Renal pelvis (tissue), 12 donors: ENCODE data around the gene BGN. TPM values are rescaled to one million over a fixed set of nuclear protein-coding genes. Genes with fewer than 3 reads are reported as not detected.

Source experiments
- DNase-seq: peaks from one replicate; pipeline ENCODE4 v3.0.0-alpha.2; 2013
- long read RNA-seq, 16 experiments: transcript quantifications; one replicate each; lab custom pipeline, GENCODE V29; 2026
- polyA plus RNA-seq, 3 donors: library from polyadenylated mRNA; unstranded; fragments of 120-200 nt; gene quantifications; one replicate each; pipeline ENCODE4 v1.2.1, GENCODE V29; 2013; ENCODE audit not compliant: insufficient read length in 3 of 3

The BGN gene
- 100 to 1,000 TPM; 153 to 210 (median 155) TPM for polyA plus RNA-seq
- long read RNA-seq, donor 1, transcript BGN-201 (8 exons, 2,402 nt), result major isoform, 27 of 93 reads
- long read RNA-seq, donor 1, partial matches to known transcripts, result 66 of 93 reads
- long read RNA-seq, donor 1, other reads (novel, unspliced or antisense), result 0 of 93 reads
- long read RNA-seq, donor 2, transcript BGN-201 (8 exons, 2,402 nt), result major isoform, 43 of 73 reads
- long read RNA-seq, donor 2, partial matches to known transcripts, result 30 of 73 reads
- long read RNA-seq, donor 2, other reads (novel, unspliced or antisense), result 0 of 73 reads
- long read RNA-seq, donor 3, transcript BGN-201 (8 exons, 2,402 nt), result major isoform, 50 of 176 reads
- long read RNA-seq, donor 3, partial matches to known transcripts, result 125 of 176 reads
- long read RNA-seq, donor 3, other reads (novel, unspliced or antisense), result 0 of 176 reads
- long read RNA-seq, donor 4, transcript BGN-201 (8 exons, 2,402 nt), result major isoform, 61 of 151 reads
- long read RNA-seq, donor 4, partial matches to known transcripts, result 90 of 151 reads
- long read RNA-seq, donor 4, other reads (novel, unspliced or antisense), result 0 of 151 reads
- long read RNA-seq, donor 5, transcript BGN-201 (8 exons, 2,402 nt), result major isoform, 13 of 58 reads
- long read RNA-seq, donor 5, partial matches to known transcripts, result 45 of 58 reads
- long read RNA-seq, donor 5, other reads (novel, unspliced or antisense), result 0 of 58 reads
- long read RNA-seq, donor 6, transcript BGN-201 (8 exons, 2,402 nt), result major isoform, 14 of 21 reads
- long read RNA-seq, donor 6, partial matches to known transcripts, result 6 of 21 reads
- long read RNA-seq, donor 6, other reads (novel, unspliced or antisense), result 0 of 21 reads
- long read RNA-seq, donor 7, transcript BGN-201 (8 exons, 2,402 nt), result major isoform, 63 of 116 reads
- long read RNA-seq, donor 7, partial matches to known transcripts, result 53 of 116 reads
- long read RNA-seq, donor 7, other reads (novel, unspliced or antisense), result 0 of 116 reads
- long read RNA-seq, donor 8, transcript BGN-201 (8 exons, 2,402 nt), result major isoform, 18 of 23 reads
- long read RNA-seq, donor 8, partial matches to known transcripts, result 5 of 23 reads
- long read RNA-seq, donor 8, other reads (novel, unspliced or antisense), result 0 of 23 reads
- long read RNA-seq, donor 9, transcript BGN-201 (8 exons, 2,402 nt), result major isoform, 43 of 71 reads
- long read RNA-seq, donor 9, partial matches to known transcripts, result 28 of 71 reads
- long read RNA-seq, donor 9, other reads (novel, unspliced or antisense), result 0 of 71 reads
- long read RNA-seq, donor 10, transcript BGN-201 (8 exons, 2,402 nt), result major isoform, 33 of 52 reads
- long read RNA-seq, donor 10, partial matches to known transcripts, result 19 of 52 reads
- long read RNA-seq, donor 10, other reads (novel, unspliced or antisense), result 0 of 52 reads
- long read RNA-seq, donor 11, transcript BGN-201 (8 exons, 2,402 nt), result major isoform, 12 of 64 reads
- long read RNA-seq, donor 11, partial matches to known transcripts, result 51 of 64 reads
- long read RNA-seq, donor 11, other reads (novel, unspliced or antisense), result 0 of 64 reads
- long read RNA-seq, donor 12, transcript BGN-201 (8 exons, 2,402 nt), result major isoform, 64 of 134 reads
- long read RNA-seq, donor 12, partial matches to known transcripts, result 70 of 134 reads
- long read RNA-seq, donor 12, other reads (novel, unspliced or antisense), result 0 of 134 reads
- long read RNA-seq, donor 13, transcript BGN-201 (8 exons, 2,402 nt), result major isoform, 21 of 72 reads
- long read RNA-seq, donor 13, partial matches to known transcripts, result 51 of 72 reads
- long read RNA-seq, donor 13, other reads (novel, unspliced or antisense), result 0 of 72 reads
- long read RNA-seq, donor 14, transcript BGN-201 (8 exons, 2,402 nt), result major isoform, 58 of 406 reads
- long read RNA-seq, donor 14, partial matches to known transcripts, result 335 of 406 reads
- long read RNA-seq, donor 14, other reads (novel, unspliced or antisense), result 13 of 406 reads
- long read RNA-seq, donor 15, transcript BGN-201 (8 exons, 2,402 nt), result major isoform, 44 of 62 reads
- long read RNA-seq, donor 15, partial matches to known transcripts, result 18 of 62 reads
- long read RNA-seq, donor 15, other reads (novel, unspliced or antisense), result 0 of 62 reads
- long read RNA-seq, donor 16, transcript BGN-201 (8 exons, 2,402 nt), result major isoform, 48 of 111 reads
- long read RNA-seq, donor 16, partial matches to known transcripts, result 63 of 111 reads
- long read RNA-seq, donor 16, other reads (novel, unspliced or antisense), result 0 of 111 reads

DNA sequence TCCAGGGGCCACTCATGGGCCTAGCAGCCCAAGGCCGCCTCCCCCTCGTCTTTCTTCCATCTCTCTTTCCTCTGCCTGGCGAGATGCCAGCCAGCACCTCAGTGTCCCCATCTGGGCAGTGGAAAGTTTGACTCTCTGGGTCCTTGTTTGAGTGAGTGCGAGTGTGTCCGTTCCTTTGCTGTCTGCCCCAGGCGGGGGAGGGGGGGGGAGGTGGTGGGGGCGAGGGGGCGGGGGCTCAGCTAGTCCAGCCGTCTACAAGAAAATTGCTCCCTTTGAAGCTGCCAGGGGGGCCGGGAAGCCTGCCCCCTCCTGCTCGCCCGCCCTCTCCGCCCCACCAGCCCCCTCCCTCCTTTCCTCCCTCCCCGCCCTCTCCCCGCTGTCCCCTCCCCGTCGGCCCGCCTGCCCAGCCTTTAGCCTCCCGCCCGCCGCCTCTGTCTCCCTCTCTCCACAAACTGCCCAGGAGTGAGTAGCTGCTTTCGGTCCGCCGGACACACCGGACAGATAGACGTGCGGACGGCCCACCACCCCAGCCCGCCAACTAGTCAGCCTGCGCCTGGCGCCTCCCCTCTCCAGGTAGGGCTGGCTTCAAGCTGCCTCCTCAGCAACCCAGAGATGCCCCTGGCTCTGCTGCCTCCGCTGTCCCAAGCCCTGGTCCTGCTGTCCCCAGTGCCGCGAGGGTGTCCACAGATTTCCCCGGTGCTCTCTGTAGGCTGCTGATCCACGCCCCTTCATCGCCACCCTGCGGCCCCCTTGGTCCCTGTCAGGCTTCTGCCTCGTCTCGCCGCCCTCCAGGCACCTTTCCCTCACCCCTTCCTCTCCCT lies at the start of gene BGN:
Gene BGN, plus strand, starts transcription at position 440 of the 821 bp plus-strand sequence. CDS start 9,652 bp downstream, outside the sequence.
- DNase-seq, result no peak

DNA sequence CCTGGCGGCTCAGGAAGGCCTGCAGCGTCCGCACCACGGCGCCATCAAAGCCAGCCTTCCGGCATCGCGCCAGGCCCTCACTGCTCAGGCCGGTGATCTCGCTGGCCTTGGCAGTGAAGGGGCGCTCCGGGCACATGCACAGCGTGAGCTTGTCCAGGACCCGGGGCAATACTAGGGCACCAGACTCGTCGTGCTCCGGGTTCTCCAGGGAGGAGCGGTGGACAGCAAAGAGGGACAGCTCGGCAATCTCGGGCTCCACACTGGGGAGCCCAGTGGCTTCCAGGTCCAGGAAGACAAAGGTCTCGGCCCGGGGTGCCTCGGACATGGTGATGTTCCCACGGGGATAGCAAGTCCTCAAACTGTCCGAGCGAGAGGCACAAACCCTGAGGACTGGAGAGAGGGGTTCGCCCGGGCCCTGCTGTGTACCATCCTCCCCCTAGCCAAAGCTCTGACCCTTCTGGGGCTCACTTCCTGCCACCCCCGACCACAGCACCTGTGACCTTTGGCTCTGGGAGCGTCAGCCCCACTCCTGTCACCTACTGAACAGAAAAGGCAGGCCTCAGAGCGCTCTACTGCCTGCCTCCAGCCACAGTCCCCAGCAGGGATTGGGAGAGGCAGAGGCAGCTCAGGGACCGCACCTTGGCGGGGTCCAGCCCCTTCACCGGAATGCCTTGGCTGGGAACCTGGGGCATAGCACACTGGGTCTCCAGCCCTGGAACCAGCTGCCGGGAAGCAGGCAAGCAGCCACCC lies 49.5 kb upstream of the BGN start:
- no peak for DNase-seq

DNA sequence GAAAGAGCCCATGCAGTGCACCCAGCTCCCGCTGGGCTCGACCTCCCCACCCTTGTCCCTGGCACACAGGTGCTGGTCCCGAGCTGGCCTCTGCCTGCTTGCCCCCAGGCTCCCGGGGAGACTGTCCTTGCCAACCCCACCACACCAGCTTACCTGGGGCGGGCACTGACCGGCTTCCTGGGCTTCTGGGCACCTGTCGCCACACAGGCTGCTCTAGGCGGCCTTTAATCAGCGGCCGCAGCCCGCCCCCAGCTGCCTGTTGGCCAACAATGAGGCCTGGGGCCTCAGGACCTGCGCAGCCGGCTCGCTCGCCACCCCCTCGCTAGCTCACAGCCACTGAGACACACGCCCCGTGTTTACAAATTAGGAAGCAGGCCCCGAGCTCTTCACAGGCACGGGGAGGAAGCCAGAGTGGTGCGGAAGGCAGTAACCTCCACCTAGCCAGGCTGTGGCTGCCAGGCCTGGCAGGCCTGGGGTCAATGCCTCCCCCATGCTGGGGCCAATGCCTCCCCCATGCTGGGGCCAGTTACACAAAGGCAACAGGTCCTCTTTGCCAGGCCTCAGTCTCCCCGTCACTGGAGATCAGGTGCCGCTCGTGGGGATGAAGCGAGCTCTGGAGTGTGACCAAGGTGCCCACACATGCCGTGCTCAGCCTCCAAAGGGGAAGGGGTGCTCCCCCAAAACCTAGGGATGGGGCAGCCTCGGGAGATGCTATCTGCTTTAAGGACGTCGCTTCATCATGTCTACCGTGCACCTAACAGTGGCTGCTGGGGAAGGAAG lies 48.7 kb upstream of the BGN start, which contains the start of gene TREX2:
Gene TREX2, minus strand, starts transcription at position 201 of the 780 bp plus-strand sequence. CDS start 626 bp downstream, outside the sequence.
- no peak for DNase-seq

DNA sequence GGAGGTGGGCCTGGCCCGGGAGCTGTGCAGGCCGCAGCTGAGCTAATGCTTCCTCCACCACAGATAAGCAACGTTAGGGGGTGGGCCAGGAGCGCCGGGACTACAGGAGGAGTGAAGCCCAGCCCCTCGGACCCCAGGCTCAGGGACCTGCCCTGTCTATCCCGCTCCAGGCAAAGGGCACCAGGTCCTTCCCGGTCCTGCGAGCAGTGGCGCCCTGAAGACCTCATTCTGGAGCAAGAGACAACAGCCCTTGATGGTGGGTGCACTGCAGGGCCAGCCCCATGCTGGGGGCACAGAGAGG lies 48.2 kb upstream of the BGN start:
- DNase-seq, result no peak

DNA sequence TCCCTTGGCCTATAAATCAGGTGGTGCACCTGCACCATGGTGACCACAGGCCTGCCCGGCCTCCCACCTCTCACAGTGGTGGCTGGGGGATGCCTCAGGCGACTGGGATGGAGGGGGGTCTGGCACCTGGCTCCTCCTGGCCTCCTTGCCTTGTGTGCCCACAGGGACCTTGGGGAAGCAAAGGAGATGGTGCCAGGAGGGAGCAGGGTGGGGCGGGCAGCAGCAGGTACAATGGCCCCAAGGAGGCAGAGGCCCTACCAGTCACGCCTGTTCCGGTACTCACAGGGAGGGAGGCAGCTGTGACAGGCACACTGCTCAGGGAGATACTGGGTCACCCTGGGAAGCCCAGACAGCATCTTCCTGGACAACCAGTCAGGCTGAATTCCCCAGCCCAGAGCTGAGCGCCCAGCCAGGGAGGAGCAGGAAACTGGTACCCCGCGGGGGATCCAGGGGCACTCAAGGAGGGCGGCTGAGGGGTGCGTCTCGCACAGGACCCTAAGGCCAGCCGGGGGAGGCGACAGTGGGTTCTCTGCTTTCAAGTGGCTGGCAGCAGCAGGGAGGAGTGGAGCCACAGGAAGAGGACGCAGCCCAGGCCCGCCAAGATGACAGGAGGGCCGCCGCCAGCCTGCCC lies 47.7 kb upstream of the BGN start:
- no peak for DNase-seq

DNA sequence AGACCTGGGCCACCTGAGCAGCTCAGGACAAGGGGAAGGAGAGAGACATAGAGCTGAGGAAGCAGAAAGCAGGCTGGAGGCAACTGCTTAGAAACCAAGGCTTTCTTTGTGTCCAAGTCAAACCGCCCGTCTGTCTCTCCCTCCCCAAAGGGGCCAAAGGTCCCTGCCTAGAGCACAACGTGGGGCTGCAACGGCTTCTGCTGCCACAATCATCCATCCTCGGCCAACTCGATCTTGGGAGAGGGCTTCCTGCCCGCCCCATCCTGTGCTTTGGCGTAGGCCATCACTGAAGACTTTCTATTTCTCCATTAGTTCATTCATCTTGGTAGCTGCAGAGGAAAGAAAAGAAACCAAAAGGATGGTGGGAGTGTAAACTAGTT lies 47.2 kb upstream of the BGN start:
- DNase-seq, result no peak

DNA sequence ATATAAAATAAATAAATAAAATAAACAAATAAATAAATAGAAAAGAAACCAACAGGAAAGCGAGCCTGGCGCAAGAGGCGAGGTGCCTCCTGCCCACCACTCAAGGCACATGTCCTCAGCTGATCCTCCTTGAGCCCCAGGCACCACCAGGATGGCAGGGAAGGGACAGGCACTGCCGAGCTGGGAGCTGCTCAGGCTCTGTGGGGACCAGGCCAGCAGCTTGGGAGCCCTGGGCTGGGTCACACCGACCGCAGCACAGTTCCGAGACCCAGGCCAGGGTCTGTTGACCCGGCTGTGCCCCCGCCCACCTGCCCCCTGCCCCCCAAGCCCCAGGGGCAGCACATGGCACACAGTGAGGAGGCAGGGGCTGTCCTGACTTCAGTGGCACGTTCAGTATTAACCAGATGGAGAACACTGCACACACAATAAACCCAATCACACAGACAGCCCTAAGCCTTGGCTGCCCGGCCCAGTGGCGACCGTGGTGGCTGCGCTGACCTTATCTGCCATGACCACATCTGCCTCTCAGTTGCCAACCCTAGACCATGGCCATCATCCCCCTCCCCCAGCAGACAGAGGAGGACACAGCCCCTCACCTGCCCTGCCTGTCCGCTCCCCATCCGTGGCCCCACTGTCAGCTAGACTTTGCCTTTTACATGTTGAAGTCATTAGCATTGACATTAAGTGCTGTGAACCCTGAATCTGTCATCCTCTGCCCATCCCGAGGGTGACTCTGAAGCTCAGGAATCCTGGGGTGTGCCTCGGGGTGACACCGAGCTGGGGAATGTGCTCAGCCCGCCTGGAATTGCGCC lies 46.0 kb upstream of the BGN start:
- DNase-seq, result no peak

DNA sequence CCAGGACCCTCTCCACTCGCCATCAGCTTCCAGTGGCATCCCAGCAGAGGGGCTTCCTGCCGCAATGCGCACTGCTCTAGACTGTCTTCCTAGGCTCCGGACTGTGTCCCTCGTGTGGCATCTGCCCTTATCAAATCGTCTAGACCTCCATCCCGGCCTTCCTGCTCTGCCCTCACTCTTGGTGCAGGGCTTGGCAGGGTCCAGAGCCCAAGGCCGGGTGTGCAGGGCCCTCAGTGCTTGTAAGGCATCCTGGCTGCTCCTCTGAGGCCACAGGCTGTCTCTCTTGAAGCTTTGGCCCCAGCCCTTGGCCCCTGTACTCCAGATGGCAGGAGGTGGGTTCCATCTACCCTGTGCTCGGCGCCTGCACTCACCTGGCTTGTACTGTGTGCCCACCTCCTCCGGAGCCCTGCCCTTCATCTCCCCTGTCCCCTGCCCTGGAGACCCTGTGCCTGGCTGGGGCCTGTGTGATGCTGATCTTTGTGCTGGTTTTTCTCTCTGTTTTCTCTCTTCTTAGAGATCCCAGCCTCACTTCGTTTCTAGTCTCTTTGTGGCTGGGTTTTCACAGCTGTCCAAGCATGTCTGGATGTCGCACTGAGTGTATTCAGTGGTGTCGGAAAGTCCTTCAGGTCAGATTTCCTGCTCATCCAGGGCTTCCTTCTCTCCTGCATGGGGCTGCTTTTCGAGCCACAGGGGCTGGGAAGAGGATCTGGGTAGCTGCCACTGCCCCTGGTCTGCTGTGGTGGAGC lies 45.2 kb upstream of the BGN start:
- no peak for DNase-seq

DNA sequence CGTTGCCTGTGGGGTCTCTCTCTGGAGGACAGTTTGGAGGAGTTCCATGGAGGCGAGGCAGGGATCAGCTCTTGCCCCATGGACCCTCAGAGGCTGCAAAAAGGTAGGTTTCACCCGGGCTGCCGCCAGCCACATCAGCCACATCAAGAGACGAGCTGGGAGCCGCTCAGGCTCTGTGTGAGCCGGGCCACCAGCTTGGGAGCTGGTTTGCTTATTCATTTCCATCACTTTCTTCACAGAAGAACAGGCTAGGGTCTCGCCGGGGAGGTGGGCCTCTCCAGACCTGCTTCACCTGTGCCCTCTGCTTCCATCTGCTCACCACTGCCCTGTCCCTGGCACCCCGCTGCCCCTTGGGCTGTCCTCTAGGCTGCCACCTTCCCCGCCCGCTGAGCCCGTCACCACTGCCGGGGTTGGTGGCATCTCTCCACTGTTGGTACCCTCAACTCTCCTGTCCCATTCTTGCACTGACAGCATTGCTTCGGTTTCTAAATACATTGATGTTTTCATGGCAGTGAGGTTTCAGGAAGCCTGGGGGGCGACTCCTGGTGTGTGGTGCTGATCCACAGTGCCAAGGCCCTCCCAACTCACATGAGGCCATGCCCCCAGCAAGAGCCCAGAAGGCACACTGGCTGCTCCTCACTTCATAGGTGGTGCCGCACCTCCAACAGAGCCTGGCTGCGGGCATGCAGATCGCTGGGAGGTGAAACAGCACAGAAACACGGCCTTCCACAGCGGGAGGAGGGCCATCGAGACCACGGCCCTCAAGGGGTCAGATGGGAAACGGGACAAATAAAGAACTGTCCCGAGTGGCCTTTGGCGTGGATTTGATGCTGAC lies 44.4 kb upstream of the BGN start:
- no peak for DNase-seq

DNA sequence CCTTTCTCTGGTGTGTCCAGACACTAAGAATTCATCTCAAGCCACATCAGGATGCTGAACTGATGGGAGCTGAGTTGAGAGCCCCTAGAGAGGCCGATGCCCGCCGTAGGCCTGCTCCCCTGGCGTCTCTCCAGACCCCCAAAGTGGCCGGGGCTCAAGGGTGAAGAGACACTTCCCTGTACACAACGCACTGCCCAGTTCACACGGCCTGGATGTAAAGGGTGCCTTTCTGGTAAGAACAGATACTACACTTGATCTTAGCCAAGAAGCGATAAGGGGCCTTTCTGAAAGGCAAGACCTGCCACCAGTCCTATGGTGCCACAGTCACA lies 43.9 kb upstream of the BGN start:
- no peak for DNase-seq

DNA sequence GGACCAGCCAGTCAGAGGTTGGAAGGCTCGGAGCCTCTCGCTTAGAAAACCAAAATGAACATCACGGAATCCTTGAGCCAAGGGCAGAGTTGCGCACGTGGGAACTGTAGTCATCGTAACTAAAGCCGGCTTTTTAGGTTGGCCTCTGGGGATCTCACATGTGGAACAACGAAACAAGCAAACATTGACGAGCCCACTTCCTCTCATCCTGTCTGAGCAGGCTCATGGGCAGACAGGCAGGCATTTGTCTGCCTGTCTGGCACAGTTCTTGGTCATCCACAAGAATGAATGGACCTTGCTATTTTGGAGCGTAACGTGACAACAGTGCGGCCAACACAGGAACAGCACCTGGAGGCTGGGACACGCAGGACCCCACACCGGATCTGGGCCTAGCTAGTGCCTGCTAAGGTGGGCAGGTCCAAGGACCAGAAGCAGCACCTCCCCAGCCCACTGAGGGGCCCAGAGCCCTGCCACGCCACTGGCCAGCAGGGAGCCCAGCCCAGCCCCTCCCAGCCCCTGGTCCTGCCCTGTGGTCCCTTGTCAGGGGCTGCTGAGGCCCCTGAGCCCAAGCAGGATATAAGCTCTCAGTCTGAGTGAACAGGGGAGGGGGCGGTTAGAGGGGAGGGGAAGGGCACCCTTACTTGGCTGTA lies 39.8 kb upstream of the BGN start:
- DNase-seq, result no peak

DNA sequence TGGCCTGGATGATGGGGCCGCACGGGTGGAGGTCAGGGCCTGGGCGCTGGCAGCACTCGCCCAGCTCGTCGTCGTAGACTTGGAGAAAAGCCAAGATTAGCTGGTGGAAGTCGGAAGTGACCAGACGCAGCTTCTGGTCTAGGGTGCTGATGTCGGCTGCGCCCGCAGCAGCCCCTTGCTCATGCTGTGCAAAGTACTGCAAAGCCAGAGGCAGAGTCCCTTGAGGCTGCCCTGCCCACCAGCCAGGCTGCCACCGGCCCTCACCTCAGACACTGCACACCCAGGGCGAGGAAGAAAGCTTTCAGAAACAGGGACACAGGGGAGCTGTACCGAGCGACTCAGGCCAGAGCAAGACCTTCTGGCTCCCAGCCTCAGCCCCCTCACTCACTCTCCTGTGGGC lies 39.2 kb upstream of the BGN start:
- no peak for DNase-seq

DNA sequence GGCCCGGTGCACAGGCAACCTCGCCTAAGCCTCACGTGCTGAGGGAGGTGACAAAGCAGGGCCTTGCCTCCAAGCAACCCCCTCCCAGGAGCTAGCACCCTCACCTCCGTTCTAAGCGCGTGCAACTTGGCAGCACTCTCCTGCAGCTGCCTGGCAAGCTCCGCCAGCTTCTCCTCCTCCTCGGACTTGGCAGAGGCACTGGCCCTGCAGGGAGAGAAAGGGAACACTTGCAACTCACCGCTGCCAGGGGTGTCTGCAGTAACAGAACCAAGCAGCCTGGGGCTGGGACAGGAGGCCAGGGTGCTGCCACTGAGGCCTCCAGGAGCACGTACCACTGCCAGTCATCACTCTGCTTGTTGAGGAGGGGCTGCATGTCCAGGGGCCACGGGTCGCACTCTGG lies 38.6 kb upstream of the BGN start:
- DNase-seq, result no peak

DNA sequence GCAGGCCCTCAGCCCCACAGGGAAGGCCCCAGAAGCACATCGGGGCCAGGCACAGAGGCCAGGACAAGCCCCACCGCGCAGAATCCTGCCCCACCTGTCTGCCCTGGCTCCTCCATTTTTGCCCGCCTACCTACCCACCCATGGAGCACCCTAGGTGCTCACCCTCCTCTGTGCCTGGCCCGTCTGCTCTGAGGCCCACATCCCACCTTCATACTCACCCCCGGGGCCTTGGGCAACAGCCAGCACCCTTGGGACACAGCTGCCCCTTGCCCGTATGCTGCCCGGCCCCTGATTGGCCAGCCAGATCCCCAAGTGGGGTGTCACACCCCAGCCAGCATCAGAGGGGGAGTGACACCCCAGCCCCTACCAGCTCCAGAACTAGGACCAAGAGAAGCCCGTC lies 38.1 kb upstream of the BGN start:
- no peak for DNase-seq
